GM21515 (cell line): ENCODE measurements around the gene ST3GAL2.
A peak's percentile ranks its signal among the peaks of the same experiment; 100 is the strongest.
"Not testable (repeated sequence)": the region's sequence is repeated elsewhere in the genome, so short reads cannot be mapped to it uniquely, and the experiment has no call there.

ENCODE experiments used
- ATAC-seq: cut with Tn5 transposase; IDR thresholded peaks from one replicate; pipeline ENCODE4 v1.9.1; 2021; ENCODE audit not compliant: unreplicated experiment

ST3GAL2 gene

GRCh38 chr16:70468776-70469525 is 30.1 kb upstream of the ST3GAL2 start:
- no peak for ATAC-seq

GRCh38 chr16:70467608-70468007 is 28.7 kb upstream of the ST3GAL2 start:
- no peak for ATAC-seq

GRCh38 chr16:70467113-70467512 is 28.2 kb upstream of the ST3GAL2 start:
- ATAC-seq = no peak

- ATAC-seq = no peak
Measured at GRCh38 chr16:70466805-70467076, 27.8 kb upstream of the ST3GAL2 start.

- ATAC-seq = no peak
Measured at GRCh38 chr16:70465999-70466804, 27.3 kb upstream of the ST3GAL2 start.

- ATAC-seq = no peak
Measured at GRCh38 chr16:70463235-70463634, 24.3 kb upstream of the ST3GAL2 start.

- ATAC-seq = no peak
Measured at GRCh38 chr16:70460737-70461261, 21.9 kb upstream of the ST3GAL2 start.

- no peak for ATAC-seq
Measured at GRCh38 chr16:70457446-70458166, 18.7 kb upstream of the ST3GAL2 start.

GRCh38 chr16:70455910-70456309 is 17.0 kb upstream of the ST3GAL2 start:
- no peak for ATAC-seq

GRCh38 chr16:70454222-70455034 is 15.5 kb upstream of the ST3GAL2 start, which contains the start of gene FCSK:
Gene FCSK, plus strand, starts transcription at chr16:70454595. Its CDS starts 8,596 bp downstream, at chr16:70463191.
- peak; percentile 81 for ATAC-seq

GRCh38 chr16:70453892-70454221 is 15.0 kb upstream of the ST3GAL2 start:
- no peak for ATAC-seq

GRCh38 chr16:70453117-70453891 is 14.4 kb upstream of the ST3GAL2 start:
- ATAC-seq = no peak

GRCh38 chr16:70451004-70451340 is 12.1 kb upstream of the ST3GAL2 start:
- not testable (repeated sequence) for ATAC-seq

GRCh38 chr16:70450142-70451003 is 11.5 kb upstream of the ST3GAL2 start:
- ATAC-seq = not testable (repeated sequence)

- no peak for ATAC-seq
Measured at GRCh38 chr16:70448075-70448474, 9.2 kb upstream of the ST3GAL2 start.

- ATAC-seq = no peak
Measured at GRCh38 chr16:70444249-70445063, 5.6 kb upstream of the ST3GAL2 start.

GRCh38 chr16:70442344-70442743 is 3.4 kb upstream of the ST3GAL2 start:
- ATAC-seq = no peak

- ATAC-seq = no peak
Measured at GRCh38 chr16:70441406-70441990, 2.6 kb upstream of the ST3GAL2 start.
